HepG2 (cell line): ENCODE measurements around the gene PRKAR2B. TPM values are rescaled to one million over a fixed set of nuclear protein-coding genes. Genes with fewer than 3 reads are reported as not detected.

Experiments
- ATAC-seq: fragments of 200-7000 bp; cut with Tn5 transposase; 3 replicates; pipeline ENCODE4 v1.9.1; 2020; ENCODE audit warnings: mild to moderate bottlenecking, moderate library complexity
- BruUV-seq: library from RNA; stranded (reverse); fragments of 400-500 nt; replicated peaks from 2 replicates; lab custom pipeline; 2021; lab: Mats Ljungman, UMichigan
- CTCF ChIA-PET: fragments of 300-600 bp; formaldehyde crosslinking; extraction: SDS; loops from one replicate; lab custom pipeline; 2021; ENCODE audit warnings: low total read pairs, inconsistent platforms, low intra/inter-chr PET ratio; lab: Yijun Ruan, JAX
- POLR2A ChIA-PET: fragments of 350-600 bp; sonication (Branson Sonifier 250); formaldehyde crosslinking; loops from one replicate; lab custom pipeline; 2020; ENCODE audit warnings: antibody characterized with exemption, inconsistent platforms; lab: Yijun Ruan, JAX
- DNase-seq: peaks from one replicate; pipeline ENCODE4 v3.0.0-alpha.2; 2015; ENCODE audit warnings: low spot score
- FAIRE-seq: peaks from 3 replicates; lab custom pipeline; 2011; peaks lifted over from hg19 to GRCh38; lab: Jason Lieb, UNC
- H2AFZ ChIP-seq: one replicate; pipeline ENCODE4 v1.6.1; 2011; ENCODE audit warnings: low read length, inconsistent platforms
- H3K27ac ChIP-seq: fragments of 300-600 bp; 3 replicates; pipeline ENCODE4 v1.8.0; 2011; ENCODE audit warnings: mixed run types, mild to moderate bottlenecking, mixed read lengths, low read length, inconsistent platforms; ENCODE audit not compliant: insufficient read depth; ENCODE audit errors: extremely low read length
- H3K27me3 ChIP-seq, 2 experiments: fragments of 200-600 bp in 1 of 2; 2 replicates in 1 of 2; 3 replicates in 1 of 2; pipeline versions ENCODE4 v1.6.0 to v1.8.0; 2011; ENCODE audit warnings: low read length in 2 of 2, mild to moderate bottlenecking in 2 of 2, moderate library complexity in 2 of 2, inconsistent platforms in 1 of 2; ENCODE audit not compliant: insufficient read depth in 2 of 2, control insufficient read depth in 1 of 2
- H3K36me3 ChIP-seq, 2 experiments: fragments of 200-600 bp in 1 of 2; replicated peaks in 1 of 2; 2 replicates in 1 of 2; 3 replicates in 1 of 2; pipeline versions ENCODE4 v1.5.1 to v1.8.0; 2011; ENCODE audit warnings: low read length in 2 of 2, inconsistent platforms in 1 of 2; ENCODE audit not compliant: insufficient read depth in 2 of 2, control insufficient read depth in 1 of 2
- H3K4me1 ChIP-seq: 2 replicates; pipeline ENCODE4 v1.5.1; 2012; ENCODE audit warnings: low read length, inconsistent platforms; ENCODE audit not compliant: insufficient read depth
- H3K4me2 ChIP-seq: 2 replicates; pipeline ENCODE4 v1.6.0; 2011; ENCODE audit warnings: low read depth, low read length, inconsistent platforms
- H3K4me3 ChIP-seq, 3 experiments: fragments of 200-600 bp in 1 of 3; sonication (generic), shearing (Covaris generic) in 1 of 3; replicated peaks in 1 of 3; 2 replicates each; pipeline ENCODE4 v1.5.1; 2011 to 2016; ENCODE audit warnings: low read length in 3 of 3, inconsistent platforms in 2 of 3, low read depth in 2 of 3, mild to moderate bottlenecking in 2 of 3, control low read depth in 1 of 3, mixed read lengths in 1 of 3; ENCODE audit not compliant: insufficient read depth in 1 of 3
- H3K79me2 ChIP-seq: one replicate; pipeline ENCODE4 v1.6.1; 2011; ENCODE audit warnings: low read length, inconsistent platforms; ENCODE audit not compliant: insufficient read depth
- H3K9ac ChIP-seq: 2 replicates; pipeline ENCODE4 v1.6.0; 2011; ENCODE audit warnings: mild to moderate bottlenecking, low read depth, low read length, inconsistent platforms; ENCODE audit not compliant: insufficient read depth
- H3K9me3 ChIP-seq: 2 replicates; pipeline ENCODE4 v1.5.1; 2012; ENCODE audit warnings: mild to moderate bottlenecking, low read length
- H4K20me1 ChIP-seq: 2 replicates; pipeline ENCODE4 v1.6.0; 2011; ENCODE audit warnings: inconsistent platforms, mild to moderate bottlenecking, low read length, moderate library complexity; ENCODE audit not compliant: insufficient read depth
- AGO2 ChIP-seq: fragments of 200-400 bp; formaldehyde crosslinking; optimal IDR thresholded peaks from 2 replicates; pipeline ENCODE3; 2017; ENCODE audit warnings: mild to moderate bottlenecking, low read depth, low read length, moderate library complexity
- HES4 ChIP-seq: sonication (generic); formaldehyde crosslinking; IDR thresholded peaks from 2 replicates; pipeline ENCODE4 v1.9.0; 2021; ENCODE audit warnings: mild to moderate bottlenecking, missing genetic modification reagents, borderline replicate concordance
- KAT7 ChIP-seq: IDR thresholded peaks from 2 replicates; pipeline ENCODE4 v1.6.1; 2018; ENCODE audit warnings: borderline replicate concordance, missing compliant biosample characterization
- MEIS2 ChIP-seq: sonication (generic); formaldehyde crosslinking; IDR thresholded peaks from 2 replicates; pipeline ENCODE4 v1.9.0; 2021; ENCODE audit warnings: mild to moderate bottlenecking, missing genetic modification reagents
- SALL2 ChIP-seq: sonication (generic); formaldehyde crosslinking; IDR thresholded peaks from 2 replicates; pipeline ENCODE4 v1.8.1; 2023; ENCODE audit warnings: mild to moderate bottlenecking, missing genetic modification reagents, inconsistent platforms
- SOX6 ChIP-seq, 2 experiments: fragments of 450-650 bp in 1 of 2; sonication (generic) in 1 of 2; formaldehyde crosslinking in 1 of 2; IDR thresholded peaks; 2 replicates each; pipeline versions ENCODE4 v1.4.0 to v1.6.1; 2017 to 2020; ENCODE audit warnings: antibody characterized with exemption in 1 of 2, mild to moderate bottlenecking in 1 of 2, missing genetic modification reagents in 1 of 2
- TCF7 ChIP-seq: sonication (generic); IDR thresholded peaks from 2 replicates; pipeline ENCODE4 v1.6.1; 2016; ENCODE audit warnings: antibody characterized with exemption, low read depth
- ZBTB38 ChIP-seq: sonication (generic); formaldehyde crosslinking; IDR thresholded peaks from 2 replicates; pipeline ENCODE4 v1.5.1; 2020; ENCODE audit warnings: mild to moderate bottlenecking, missing genetic modification reagents
- ZNF317 ChIP-seq: sonication (generic); formaldehyde crosslinking; IDR thresholded peaks from 2 replicates; pipeline ENCODE4 v1.5.0; 2020; ENCODE audit warnings: mild to moderate bottlenecking, missing genetic modification reagents
- ZNF501 ChIP-seq: sonication (generic); formaldehyde crosslinking; IDR thresholded peaks from 2 replicates; pipeline ENCODE4 v1.5.1; 2020; ENCODE audit warnings: mild to moderate bottlenecking, moderate library complexity, missing genetic modification reagents
- ZNF530 ChIP-seq: sonication (generic); formaldehyde crosslinking; IDR thresholded peaks from 2 replicates; pipeline ENCODE4 v1.5.0; 2020; ENCODE audit warnings: low read depth, mild to moderate bottlenecking, missing genetic modification reagents
- WGBS: methylation state at CpG from one replicate; pipeline ENCODE4 v1.1.6; 2017; ENCODE audit warnings: low lambda C conversion rate; 5-methylcytosine and 5-hydroxymethylcytosine counted together
- in situ Hi-C: cut with HindIII; loops from 2 replicates; pipeline ENCODE4 v1.10.0; 2017; ENCODE audit warnings: low pct_unique_long_range_greater_than_20kb; ENCODE audit not compliant: extremely low pct_ligation_motif_present
- intact Hi-C: fragments of 100-400 bp; cut with micrococcal nuclease; formaldehyde crosslinking; loops from one replicate; pipeline ENCODE4 v1.10.0; 2022; ENCODE audit not compliant: unreplicated experiment
- polyA plus RNA-seq, 8 experiments: library from polyadenylated mRNA; depleted of rRNA in 3 of 8; stranded (reverse) in 7 of 8; unstranded in 1 of 8; fragments of >200 nt; fragmentation: Illumina TruSeq in 4 of 8; extraction: Trizol in 4 of 8; gene quantifications; 2 replicates each; pipeline versions ENCODE4 v1.2.1 to v1.2.3, GENCODE V29; 2011 to 2016; ENCODE audit warnings: low read depth in 4 of 8, missing spikeins in 1 of 8, mixed read lengths in 1 of 8; ENCODE audit not compliant: insufficient read depth in 1 of 8
- total RNA-seq, 5 experiments: library from RNA; depleted of rRNA; stranded (reverse); fragments of >200 nt; fragmentation: Illumina TruSeq; extraction: Trizol; gene quantifications; 2 replicates each; pipeline ENCODE4 v1.2.3, GENCODE V29; 2016; ENCODE audit warnings: low read depth in 1 of 5
- TF ChIP-seq, protein P1 (sequence below): IDR thresholded peaks from 2 replicates; pipeline ENCODE4 v1.6.1; 2016; ENCODE audit warnings: control low read depth
- TF ChIP-seq, protein P2 (sequence below): sonication (generic); formaldehyde crosslinking; IDR thresholded peaks from 2 replicates; pipeline ENCODE4 v1.4.0; 2020; ENCODE audit warnings: missing genetic modification reagents

PRKAR2B gene
- total and polyA plus RNA-seq, 2 of the 13 experiments (the other 11 are each of a cell fraction or from before 2014, with no cell fraction given) = not detected

DNA sequence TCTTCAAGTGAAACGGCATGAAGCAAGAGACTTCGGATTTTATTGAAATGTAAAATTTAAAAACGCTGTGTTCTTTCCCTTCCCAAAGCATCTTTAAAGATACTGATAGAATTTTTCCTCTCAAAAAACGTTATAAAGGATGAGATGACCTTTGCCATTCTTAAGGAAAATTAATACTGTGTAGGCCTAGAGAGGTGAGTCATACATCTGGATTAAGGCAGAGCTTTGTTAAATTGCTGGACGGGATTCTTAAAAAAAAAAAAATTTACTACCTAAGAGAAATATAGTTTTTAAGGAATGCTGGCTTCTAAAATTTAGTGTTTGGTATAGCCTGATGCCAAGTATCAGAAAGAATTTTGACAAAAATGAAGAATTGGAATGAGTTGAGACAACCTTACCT is 118.0 kb downstream of the PRKAR2B start:
- DNase-seq (no peak), FAIRE-seq (no peak), ATAC-seq (no peak)
- WGBS = 3% methylated on average over 5 of the region's 5 CpGs
- in situ Hi-C loops = no loop called here
- peaks cover under 1% of the 10 kb centered on the region; the same call in 1 of the 2 replicates for H3K4me1 ChIP-seq
- no peak for TF ChIP-seq TCF7
- no peak for TF ChIP-seq ZNF317 (CRISPR knock-in tag)
- TF ChIP-seq MEIS2 (CRISPR knock-in tag) = no peak
- no peak for TF ChIP-seq KAT7
- no peak for TF ChIP-seq ZNF501 (CRISPR knock-in tag)
- TF ChIP-seq, protein P1, sequence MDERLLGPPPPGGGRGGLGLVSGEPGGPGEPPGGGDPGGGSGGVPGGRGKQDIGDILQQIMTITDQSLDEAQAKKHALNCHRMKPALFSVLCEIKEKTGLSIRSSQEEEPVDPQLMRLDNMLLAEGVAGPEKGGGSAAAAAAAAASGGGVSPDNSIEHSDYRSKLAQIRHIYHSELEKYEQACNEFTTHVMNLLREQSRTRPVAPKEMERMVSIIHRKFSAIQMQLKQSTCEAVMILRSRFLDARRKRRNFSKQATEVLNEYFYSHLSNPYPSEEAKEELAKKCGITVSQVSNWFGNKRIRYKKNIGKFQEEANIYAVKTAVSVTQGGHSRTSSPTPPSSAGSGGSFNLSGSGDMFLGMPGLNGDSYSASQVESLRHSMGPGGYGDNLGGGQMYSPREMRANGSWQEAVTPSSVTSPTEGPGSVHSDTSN = no peak
- TF ChIP-seq ZNF530 (CRISPR knock-in tag) = no peak
- no peak for TF ChIP-seq ZBTB38
- TF ChIP-seq SALL2 = no peak
- TF ChIP-seq, protein P2, sequence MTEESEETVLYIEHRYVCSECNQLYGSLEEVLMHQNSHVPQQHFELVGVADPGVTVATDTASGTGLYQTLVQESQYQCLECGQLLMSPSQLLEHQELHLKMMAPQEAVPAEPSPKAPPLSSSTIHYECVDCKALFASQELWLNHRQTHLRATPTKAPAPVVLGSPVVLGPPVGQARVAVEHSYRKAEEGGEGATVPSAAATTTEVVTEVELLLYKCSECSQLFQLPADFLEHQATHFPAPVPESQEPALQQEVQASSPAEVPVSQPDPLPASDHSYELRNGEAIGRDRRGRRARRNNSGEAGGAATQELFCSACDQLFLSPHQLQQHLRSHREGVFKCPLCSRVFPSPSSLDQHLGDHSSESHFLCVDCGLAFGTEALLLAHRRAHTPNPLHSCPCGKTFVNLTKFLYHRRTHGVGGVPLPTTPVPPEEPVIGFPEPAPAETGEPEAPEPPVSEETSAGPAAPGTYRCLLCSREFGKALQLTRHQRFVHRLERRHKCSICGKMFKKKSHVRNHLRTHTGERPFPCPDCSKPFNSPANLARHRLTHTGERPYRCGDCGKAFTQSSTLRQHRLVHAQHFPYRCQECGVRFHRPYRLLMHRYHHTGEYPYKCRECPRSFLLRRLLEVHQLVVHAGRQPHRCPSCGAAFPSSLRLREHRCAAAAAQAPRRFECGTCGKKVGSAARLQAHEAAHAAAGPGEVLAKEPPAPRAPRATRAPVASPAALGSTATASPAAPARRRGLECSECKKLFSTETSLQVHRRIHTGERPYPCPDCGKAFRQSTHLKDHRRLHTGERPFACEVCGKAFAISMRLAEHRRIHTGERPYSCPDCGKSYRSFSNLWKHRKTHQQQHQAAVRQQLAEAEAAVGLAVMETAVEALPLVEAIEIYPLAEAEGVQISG = no peak
- TF ChIP-seq HES4 = no peak
- TF ChIP-seq SOX6 (IDR thresholded peaks at IDR 0.05) = no peak
- TF ChIP-seq SOX6 (CRISPR knock-in tag; IDR thresholded peaks at IDR 0.05) = no peak
- TF ChIP-seq AGO2 = no peak
- intact Hi-C loops = loop anchor here (10.0 kb wide), 1 partner anchor 878 kb away; the partner anchor contains the start of gene NAMPT
- no peaks in the 10 kb centered on the region for H3K9me3 ChIP-seq
- H3K9ac ChIP-seq = no peak overlapping the region
- H3K27ac ChIP-seq = no peak overlapping the region
- ChIA-PET CTCF (no interaction called here), POLR2A (no interaction called here)
- no peaks in the 10 kb centered on the region for H3K79me2 ChIP-seq
- no TSS peak for BruUV-seq
- H3K36me3 ChIP-seq = no peaks in the 10 kb centered on the region
- no peak overlapping the region for H2AFZ ChIP-seq
- H3K27me3 ChIP-seq = peaks cover 0 to 2% of the 10 kb centered on the region in 2 experiments; a peak in 1 of 5 replicates
- H3K4me2 ChIP-seq = no peak overlapping the region; the same call in 1 of the 2 replicates
- H3K4me3 ChIP-seq = no peak overlapping the region
- H4K20me1 ChIP-seq = no peaks in the 10 kb centered on the region
